SK-N-SH (cell line): ENCODE results near the gene PUDP. TPM values are rescaled to one million over a fixed set of nuclear protein-coding genes. Genes with fewer than 3 reads are reported as not detected.

Experiments used
- CTCF ChIA-PET: fragments of 300-600, 350-600 bp; formaldehyde crosslinking; extraction: SDS; loops from one replicate; lab custom pipeline; 2021; lab: Yijun Ruan, JAX
- POLR2A ChIA-PET: fragments of 350-600 bp; sonication (Branson Sonifier 250); formaldehyde crosslinking; extraction: SDS; loops from one replicate; lab custom pipeline; 2020; ENCODE audit warnings: antibody characterized with exemption, inconsistent platforms; lab: Yijun Ruan, JAX
- DNase-seq: peaks from one replicate; pipeline ENCODE4 v3.0.0; 2012
- H2AFZ ChIP-seq: fragments of 200-600 bp; sonication (generic); 2 replicates; pipeline ENCODE4 v1.8.1; 2016; ENCODE audit warnings: antibody characterized with exemption, mild to moderate bottlenecking, low read depth
- H3F3A ChIP-seq: fragments of 200-600 bp; sonication (generic); replicated peaks from 2 replicates; pipeline ENCODE3; 2016; ENCODE audit warnings: antibody characterized with exemption, mild to moderate bottlenecking; ENCODE audit not compliant: insufficient read depth
- H3K27ac ChIP-seq, 2 experiments: fragments of 200-500 bp in 1 of 2; fragments of 200-600 bp in 1 of 2; sonication (Bioruptor generic) in 1 of 2; sonication (generic), shearing (Covaris generic) in 1 of 2; 2 replicates each; pipeline versions ENCODE4 v1.5.1 to v1.6.1; 2014 to 2016; ENCODE audit warnings: low read depth in 2 of 2, inconsistent platforms in 1 of 2, low read length in 1 of 2, mild to moderate bottlenecking in 1 of 2, mixed read lengths in 1 of 2
- H3K27me3 ChIP-seq: fragments of 200-600 bp; sonication (generic), shearing (Covaris generic); 2 replicates; pipeline ENCODE4 v1.6.1; 2016; ENCODE audit warnings: mixed run types; ENCODE audit not compliant: insufficient read depth
- H3K36me3 ChIP-seq, 2 experiments: fragments of 200-500 bp in 1 of 2; fragments of 200-600 bp in 1 of 2; sonication (Bioruptor generic) in 1 of 2; sonication (generic) in 1 of 2; replicated peaks in 1 of 2; 2 replicates each; pipeline versions ENCODE3 to v1.5.1; 2014 to 2016; ENCODE audit warnings: low read length in 1 of 2, mild to moderate bottlenecking in 1 of 2; ENCODE audit not compliant: insufficient read depth in 2 of 2, control insufficient read depth in 1 of 2
- H3K4me1 ChIP-seq, 2 experiments: fragments of 200-500 bp in 1 of 2; fragments of 200-600 bp in 1 of 2; sonication (Bioruptor generic) in 1 of 2; sonication (generic), shearing (Covaris generic) in 1 of 2; 2 replicates each; pipeline versions ENCODE4 v1.5.1 to v1.6.1; 2014 to 2016; ENCODE audit warnings: low read depth in 1 of 2, low read length in 1 of 2, mixed run types in 1 of 2; ENCODE audit not compliant: insufficient read depth in 2 of 2, control insufficient read depth in 1 of 2
- H3K4me2 ChIP-seq: fragments of 200-600 bp; sonication (generic), shearing (Covaris generic); 2 replicates; pipeline ENCODE4 v1.6.1; 2017; ENCODE audit warnings: mixed run types
- H3K4me3 ChIP-seq, 2 experiments: fragments of 200-500 bp in 1 of 2; fragments of 200-600 bp in 1 of 2; sonication (Bioruptor generic) in 1 of 2; sonication (generic), shearing (Covaris generic) in 1 of 2; 2 replicates each; pipeline versions ENCODE4 v1.5.1 to v1.8.1; 2014 to 2016; ENCODE audit warnings: low read depth in 2 of 2, inconsistent platforms in 1 of 2, low read length in 1 of 2, mild to moderate bottlenecking in 1 of 2, mixed read lengths in 1 of 2, moderate library complexity in 1 of 2
- H3K79me2 ChIP-seq: fragments of 200-600 bp; sonication (generic); 2 replicates; pipeline ENCODE4 v1.8.1; 2017; ENCODE audit warnings: mild to moderate bottlenecking; ENCODE audit not compliant: insufficient read depth
- H3K9ac ChIP-seq: fragments of 200-600 bp; sonication (generic); 2 replicates; pipeline ENCODE4 v1.6.1; 2017; ENCODE audit warnings: mixed run types
- H3K9me2 ChIP-seq: fragments of 200-600 bp; sonication (generic); 2 replicates; pipeline ENCODE4 v1.6.1; 2017; ENCODE audit warnings: mixed run types
- H3K9me3 ChIP-seq: fragments of 200-600 bp; sonication (generic); 2 replicates; pipeline ENCODE4 v1.6.1; 2017; ENCODE audit warnings: mixed run types, mild to moderate bottlenecking, moderate library complexity
- H4K20me1 ChIP-seq: fragments of 200-600 bp; sonication (generic); 2 replicates; pipeline ENCODE4 v1.6.1; 2017; ENCODE audit warnings: mild to moderate bottlenecking, mixed run types; ENCODE audit not compliant: insufficient read depth
- CTCF ChIP-seq: fragments of 200-600 bp; sonication (generic); IDR thresholded peaks from 2 replicates; pipeline ENCODE4 v1.6.1; 2017; ENCODE audit warnings: antibody characterized with exemption, mild to moderate bottlenecking, moderate library complexity
- EP300 ChIP-seq, 2 experiments: IDR thresholded peaks; 2 replicates each; pipeline versions ENCODE4 v1.4.0 to v1.6.1; 2012; ENCODE audit warnings: borderline replicate concordance in 1 of 2, low read depth in 1 of 2, low read length in 1 of 2
- FOSL2 ChIP-seq: IDR thresholded peaks from 2 replicates; pipeline ENCODE4 v1.4.0; 2012; ENCODE audit warnings: low read depth, mild to moderate bottlenecking, moderate library complexity, borderline replicate concordance
- FOXJ3 ChIP-seq: sonication (generic); formaldehyde crosslinking; IDR thresholded peaks from 2 replicates; pipeline ENCODE4 v1.5.1; 2020; ENCODE audit warnings: mild to moderate bottlenecking, missing genetic modification reagents
- FOXM1 ChIP-seq: IDR thresholded peaks from 2 replicates; pipeline ENCODE4 v1.4.0; 2012; ENCODE audit warnings: low read depth, mild to moderate bottlenecking
- JUND ChIP-seq: IDR thresholded peaks from 2 replicates; pipeline ENCODE4 v1.4.0; 2012
- PBX3 ChIP-seq: IDR thresholded peaks from 2 replicates; pipeline ENCODE4; 2012
- POLR2AphosphoS5 ChIP-seq: IDR thresholded peaks from 2 replicates; pipeline ENCODE4 v1.6.1; 2012; ENCODE audit warnings: low read depth, low read length
- TAF1 ChIP-seq: IDR thresholded peaks from 2 replicates; pipeline ENCODE4 v1.6.1; 2012; ENCODE audit warnings: low read depth, mild to moderate bottlenecking, low read length, moderate library complexity, borderline replicate concordance
- TCF12 ChIP-seq: IDR thresholded peaks from 2 replicates; pipeline ENCODE4 v1.4.0; 2012
- YY1 ChIP-seq: IDR thresholded peaks from 2 replicates; pipeline ENCODE4 v1.4.0; 2012; ENCODE audit warnings: low read depth, mild to moderate bottlenecking
- WGBS: methylation state at CpG from one replicate; pipeline ENCODE4 v1.1.6; 2017; ENCODE audit warnings: low lambda C conversion rate; 5-methylcytosine and 5-hydroxymethylcytosine counted together
- polyA plus RNA-seq, 3 experiments: library from polyadenylated mRNA; depleted of rRNA; stranded (reverse); fragments of >200 nt; gene quantifications; 2 replicates each; pipeline ENCODE4 v1.2.3, GENCODE V29; 2012

The PUDP gene
- polyA plus RNA-seq, 1 of the 3 experiments (the other 2 are of a cell fraction) = 23.0 TPM

GRCh38 chrX:7143076-7143475 is 4.9 kb downstream of the PUDP start:
- ChIA-PET CTCF (no interaction called here), POLR2A (no interaction called here)
- Histone ChIP-seq H3K9ac (no peak overlapping the region), H3K27me3 (no peaks in the 10 kb centered on the region), H3K79me2 (peaks cover 78% of the 10 kb centered on the region), H3F3A (peaks cover 17% of the 10 kb centered on the region), H2AFZ (no peak overlapping the region), H3K4me1 (peaks cover 5 to 12% of the 10 kb centered on the region in 2 experiments; a peak in 1 of 4 replicates), H4K20me1 (peaks cover 20% of the 10 kb centered on the region), H3K36me3 (no peaks in the 10 kb centered on the region), H3K9me3 (no peaks in the 10 kb centered on the region), H3K4me2 (no peak overlapping the region), H3K27ac (no peak overlapping the region), H3K4me3 (no peak overlapping the region), H3K9me2 (no peaks in the 10 kb centered on the region)
- 97% methylated on average over 1 of the region's 1 CpG for WGBS
- TF ChIP-seq YY1 (no peak), TAF1 (no peak), FOXM1 (no peak)
- no peak for DNase-seq

DNA sequence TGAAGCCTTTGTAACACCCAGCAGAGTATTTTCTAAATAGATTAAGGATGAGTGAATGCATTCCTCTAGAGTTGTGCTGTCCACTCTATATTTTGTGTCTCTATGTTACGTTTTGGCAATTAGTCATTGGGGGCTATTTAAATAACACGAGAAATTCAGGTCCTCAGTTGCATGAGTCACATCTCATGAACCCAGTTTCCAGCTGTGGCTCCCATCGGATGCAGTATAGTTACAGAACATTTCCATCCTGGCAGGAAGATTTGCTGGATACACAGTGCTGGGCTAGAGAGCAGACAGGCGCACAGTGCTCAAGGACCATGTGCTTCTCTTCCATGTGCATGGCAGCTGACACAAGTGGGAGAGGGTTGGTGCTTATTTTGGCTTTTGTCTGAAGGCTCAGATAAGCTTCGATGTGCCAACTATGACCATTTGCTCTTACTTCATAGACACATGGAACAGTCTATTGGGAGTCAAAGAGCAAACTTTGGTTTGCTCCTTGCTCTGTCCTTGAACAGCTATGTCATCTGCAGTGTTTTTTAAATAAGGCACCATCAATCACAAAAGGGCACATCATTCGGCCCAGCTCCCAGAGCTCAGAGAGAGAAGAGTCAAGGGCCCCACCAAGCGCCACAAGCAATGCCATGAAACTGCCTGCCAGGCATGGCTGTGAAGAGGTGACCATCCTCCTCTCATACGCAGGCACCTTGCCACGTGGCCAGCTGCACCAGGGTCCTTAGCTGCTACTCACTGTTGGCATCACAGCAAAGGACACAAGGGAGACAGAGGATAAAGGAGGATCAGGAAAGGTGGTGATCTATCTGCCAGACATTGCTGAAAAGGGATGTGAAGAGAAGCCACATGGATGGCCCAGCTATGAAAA is 8.5 kb downstream of the PUDP start:
- peaks cover 25% of the 10 kb centered on the region for H4K20me1 ChIP-seq
- H3F3A ChIP-seq = peaks cover 17% of the 10 kb centered on the region
- no peak overlapping the region for H2AFZ ChIP-seq
- H3K9me3 ChIP-seq = no peaks in the 10 kb centered on the region
- no peak overlapping the region for H3K9ac ChIP-seq
- DNase-seq = no peak
- H3K4me2 ChIP-seq = peak overlapping the region; percentile 45
- 0 out of 4 replicates have a peak, but pooled peaks cover 0 to 12% of the 10 kb centered on the region in 2 experiments for H3K4me1 ChIP-seq
- POLR2A ChIA-PET = no interaction called here
- H3K9me2 ChIP-seq = no peaks in the 10 kb centered on the region
- H3K4me3 ChIP-seq = no peak overlapping the region
- H3K27ac ChIP-seq = peak overlapping the region in 1 of 2 experiments; percentile 65; a peak in 2 of 4 replicates
- H3K79me2 ChIP-seq = peaks cover 75% of the 10 kb centered on the region
- TF ChIP-seq FOXJ3 (no peak), JUND (peak; percentile 55), FOSL2 (peak; percentile 58; the same call in 1 of the 2 replicates), PBX3 (peak; percentile 66), CTCF (no peak), TCF12 (peak; percentile 57; the same call in 1 of the 2 replicates), POLR2AphosphoS5 (no peak; the same call in 1 of the 2 replicates), EP300 (IDR thresholded peaks at IDR 0.05; ENCODE audit: borderline replicate concordance in 1 of 2, low read depth in 1 of 2, low read length in 1 of 2) (no peak)
- H3K27me3 ChIP-seq = no peaks in the 10 kb centered on the region
- CTCF ChIA-PET = no interaction called here
- H3K36me3 ChIP-seq = no peaks in the 10 kb centered on the region
- WGBS = 52% methylated on average over 6 of the region's 9 CpGs
